ENCODE measurements around the gene ATP6V1C2. TPM values are rescaled to one million over a fixed set of nuclear protein-coding genes. Genes with fewer than 3 reads are reported as not detected.

Gene ATP6V1C2
- total and polyA plus RNA-seq, 2 donors (not counting 3 experiments of a cell fraction or from before 2014, with no cell fraction given), result 0.03 to 0.13 TPM

DNA sequence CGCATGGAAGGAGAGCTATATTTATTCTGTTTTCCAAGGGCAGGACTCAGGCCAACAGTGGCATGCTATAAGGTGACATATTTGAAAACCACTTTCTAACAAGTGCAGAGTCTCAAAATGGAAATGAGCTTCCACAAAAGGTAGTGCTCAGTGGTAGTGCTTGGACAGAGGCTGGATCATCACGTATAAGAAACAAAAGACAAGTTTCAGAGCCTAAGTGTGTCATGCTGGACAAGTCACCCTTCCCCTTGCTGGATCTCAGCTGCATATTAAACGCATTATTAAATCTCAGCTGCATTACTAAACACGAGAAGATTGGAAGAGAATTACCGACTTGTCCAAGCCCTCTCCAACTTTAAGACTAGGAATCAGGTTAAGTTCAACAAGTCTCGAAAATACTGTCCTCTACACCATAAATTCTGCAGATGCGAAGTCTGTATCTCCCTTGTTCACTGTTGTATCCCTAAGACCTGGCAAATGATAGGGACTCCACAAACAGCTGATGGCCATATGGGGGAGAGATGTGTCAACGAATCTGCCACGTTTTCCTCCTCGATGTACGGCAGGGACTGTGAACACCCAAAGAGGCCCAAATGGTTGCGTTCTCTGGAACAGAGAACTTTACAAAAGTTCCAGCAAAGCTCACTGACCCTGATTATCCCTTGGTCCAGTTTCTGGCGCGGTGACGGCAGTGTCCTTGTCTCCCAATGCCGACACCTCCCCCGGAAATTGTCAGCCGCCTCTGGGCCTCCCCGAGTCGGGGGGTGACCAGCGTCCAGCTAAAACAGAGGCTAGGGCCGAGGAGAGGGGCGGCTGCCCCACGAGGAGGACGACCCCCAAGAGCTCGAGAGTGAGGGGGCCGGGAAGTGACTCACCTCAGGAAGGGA is 32.3 kb upstream of the ATP6V1C2 start:
- Histone ChIP-seq H3K4me2 (ENCODE audit: insufficient read depth, low read length) (peak overlapping the region; percentile 95), H3K27me3 (ENCODE audit: control insufficient read depth in 2 of 2, insufficient read depth in 2 of 2, low read length in 2 of 2) (no peaks in the 10 kb centered on the region), H3K9me3 (replicated peaks; ENCODE audit: control insufficient read depth, insufficient read depth, low read length) (no peaks in the 10 kb centered on the region), H3K4me3 (replicated peaks in 1 of 3; ENCODE audit: insufficient read depth in 1 of 3, low read depth in 1 of 3, low read length in 3 of 3) (peak overlapping the region; percentile 71 to 92 (median 85)), H3K9ac (replicated peaks; ENCODE audit: extremely low read depth, insufficient read depth, low read length) (peak overlapping the region; percentile 85), H3K79me2 (ENCODE audit: control insufficient read depth, insufficient read depth, low read length) (peaks cover 55% of the 10 kb centered on the region), H3K27ac (ENCODE audit: insufficient read depth, low read depth, low read length) (peak overlapping the region; percentile 80), H3K36me3 (ENCODE audit: control insufficient read depth in 2 of 2, extremely low read depth in 1 of 2, insufficient read depth in 2 of 2, low read length in 2 of 2) (peaks cover 0 to 4% of the 10 kb centered on the region in 2 experiments), H3K9me1 (replicated peaks; ENCODE audit: control insufficient read depth, extremely low read depth, insufficient read depth, low read length) (no peaks in the 10 kb centered on the region), H3K4me1 (ENCODE audit: control insufficient read depth, extremely low read depth, insufficient read depth, low read length) (peaks cover 18% of the 10 kb centered on the region), H2AFZ (ENCODE audit: low read depth, low read length) (peak overlapping the region; percentile 77), H4K20me1 (replicated peaks; ENCODE audit: control insufficient read depth, extremely low read depth, insufficient read depth, low read length) (no peaks in the 10 kb centered on the region)
- POLR2A ChIA-PET, result interaction anchor here (0.6 kb wide), 1 partner anchor 92 kb away, joined by 4 read pairs; no protein-coding TSS in a partner anchor
- dilution Hi-C loops (cut with MboI; ENCODE audit: extremely low pct_ligation_motif_present, low sequenced_read_pairs) (no loop called here), intact Hi-C loops (cut with micrococcal nuclease) (no loop called here)
- peak; percentile 52 for FAIRE-seq
- CTCF ChIA-PET, result interaction anchor here (1.1 to 1.3 kb wide), 2 partner anchors 13 to 247 kb away, joined by 3 read pairs; no protein-coding TSS in a partner anchor
- DNase-seq (ENCODE audit: low read depth, low spot score), result peak; percentile 28
- TSS peak; percentile 69 for BruUV-seq (replicated peaks)
- no peak for TF ChIP-seq GATA2 (IDR thresholded peaks at IDR 0.05; ENCODE audit: insufficient read depth, insufficient read length, low read depth, low read length)
- TF ChIP-seq, protein P1, sequence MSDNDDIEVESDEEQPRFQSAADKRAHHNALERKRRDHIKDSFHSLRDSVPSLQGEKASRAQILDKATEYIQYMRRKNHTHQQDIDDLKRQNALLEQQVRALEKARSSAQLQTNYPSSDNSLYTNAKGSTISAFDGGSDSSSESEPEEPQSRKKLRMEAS (IDR thresholded peaks at IDR 0.05; ENCODE audit: insufficient read depth, insufficient read length), result no peak
- TF ChIP-seq MYC (IDR thresholded peaks at IDR 0.05; ENCODE audit: low read depth, low read length), result no peak
- no peak for TF ChIP-seq JUN (IDR thresholded peaks at IDR 0.05; ENCODE audit: borderline replicate concordance, insufficient read depth, insufficient read length, low read depth)
- TF ChIP-seq POLR2A (IDR thresholded peaks at IDR 0.05; ENCODE audit: low read depth, low read length), result no peak
- no peak for TF ChIP-seq EZH2 (IDR thresholded peaks at IDR 0.05; ENCODE audit: borderline replicate concordance, low read depth, low read length, severe bottlenecking)
- TF ChIP-seq, protein P2, sequence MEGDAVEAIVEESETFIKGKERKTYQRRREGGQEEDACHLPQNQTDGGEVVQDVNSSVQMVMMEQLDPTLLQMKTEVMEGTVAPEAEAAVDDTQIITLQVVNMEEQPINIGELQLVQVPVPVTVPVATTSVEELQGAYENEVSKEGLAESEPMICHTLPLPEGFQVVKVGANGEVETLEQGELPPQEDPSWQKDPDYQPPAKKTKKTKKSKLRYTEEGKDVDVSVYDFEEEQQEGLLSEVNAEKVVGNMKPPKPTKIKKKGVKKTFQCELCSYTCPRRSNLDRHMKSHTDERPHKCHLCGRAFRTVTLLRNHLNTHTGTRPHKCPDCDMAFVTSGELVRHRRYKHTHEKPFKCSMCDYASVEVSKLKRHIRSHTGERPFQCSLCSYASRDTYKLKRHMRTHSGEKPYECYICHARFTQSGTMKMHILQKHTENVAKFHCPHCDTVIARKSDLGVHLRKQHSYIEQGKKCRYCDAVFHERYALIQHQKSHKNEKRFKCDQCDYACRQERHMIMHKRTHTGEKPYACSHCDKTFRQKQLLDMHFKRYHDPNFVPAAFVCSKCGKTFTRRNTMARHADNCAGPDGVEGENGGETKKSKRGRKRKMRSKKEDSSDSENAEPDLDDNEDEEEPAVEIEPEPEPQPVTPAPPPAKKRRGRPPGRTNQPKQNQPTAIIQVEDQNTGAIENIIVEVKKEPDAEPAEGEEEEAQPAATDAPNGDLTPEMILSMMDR (IDR thresholded peaks at IDR 0.05; ENCODE audit: extremely low read depth in 1 of 2, insufficient read depth in 1 of 2, low read depth in 1 of 2, low read length in 2 of 2), result no peak
- TF ChIP-seq POLR2AphosphoS5 (IDR thresholded peaks at IDR 0.05; ENCODE audit: insufficient read depth, low read depth, low read length), result no peak

Measured in endothelial cell of umbilical vein (primary cell).